NOMO-1 treated with DMSO at 0.1 percent for 48 hours (cell line): ENCODE results near the gene CILP.

Source experiments
- DNase-seq: peaks from one replicate; lab custom pipeline; 2025; ENCODE audit not compliant: unreplicated experiment; lab: John Stamatoyannopoulos, UW

Gene CILP

GRCh38 chr15:65222891-65223290 lies 11.6 kb upstream of the CILP start:
- DNase-seq: no peak

GRCh38 chr15:65221697-65222096 lies 10.4 kb upstream of the CILP start:
- DNase-seq: no peak

GRCh38 chr15:65219137-65219536 lies 7.9 kb upstream of the CILP start:
- no peak for DNase-seq

GRCh38 chr15:65217526-65218482 lies 6.5 kb upstream of the CILP start:
- DNase-seq: no peak

GRCh38 chr15:65215496-65215895 lies 4.2 kb upstream of the CILP start:
- no peak for DNase-seq

- DNase-seq: no peak
Measured at GRCh38 chr15:65214010-65214409, 2.7 kb upstream of the CILP start.

- no peak for DNase-seq
Measured at GRCh38 chr15:65213241-65213640, 2.0 kb upstream of the CILP start.

GRCh38 chr15:65212097-65212496 lies 824 bp upstream of the CILP start:
- DNase-seq: no peak

GRCh38 chr15:65211482-65211982 lies 259 bp upstream of the CILP start:
- no peak for DNase-seq

GRCh38 chr15:65209701-65210643 lies 1.3 kb downstream of the CILP start:
- no peak for DNase-seq

GRCh38 chr15:65208647-65209046 lies 2.6 kb downstream of the CILP start:
- DNase-seq: no peak

- no peak for DNase-seq
Measured at GRCh38 chr15:65207280-65207840, 3.9 kb downstream of the CILP start.

GRCh38 chr15:65206750-65207149 lies 4.5 kb downstream of the CILP start:
- no peak for DNase-seq

GRCh38 chr15:65204931-65205660 lies 6.2 kb downstream of the CILP start:
- no peak for DNase-seq

GRCh38 chr15:65204236-65204930 lies 6.9 kb downstream of the CILP start:
- DNase-seq: no peak

- DNase-seq: no peak
Measured at GRCh38 chr15:65201918-65202317, 9.4 kb downstream of the CILP start.

GRCh38 chr15:65198571-65198970 lies 12.7 kb downstream of the CILP start:
- DNase-seq: no peak

- DNase-seq: no peak
Measured at GRCh38 chr15:65197337-65197645, 14.0 kb downstream of the CILP start.

- no peak for DNase-seq
Measured at GRCh38 chr15:65196637-65197336, 14.5 kb downstream of the CILP start.

- no peak for DNase-seq
Measured at GRCh38 chr15:65195548-65195923, 15.7 kb downstream of the CILP start.
